Measurements from ENCODE around the gene GRK1.

GRK1 gene

DNA sequence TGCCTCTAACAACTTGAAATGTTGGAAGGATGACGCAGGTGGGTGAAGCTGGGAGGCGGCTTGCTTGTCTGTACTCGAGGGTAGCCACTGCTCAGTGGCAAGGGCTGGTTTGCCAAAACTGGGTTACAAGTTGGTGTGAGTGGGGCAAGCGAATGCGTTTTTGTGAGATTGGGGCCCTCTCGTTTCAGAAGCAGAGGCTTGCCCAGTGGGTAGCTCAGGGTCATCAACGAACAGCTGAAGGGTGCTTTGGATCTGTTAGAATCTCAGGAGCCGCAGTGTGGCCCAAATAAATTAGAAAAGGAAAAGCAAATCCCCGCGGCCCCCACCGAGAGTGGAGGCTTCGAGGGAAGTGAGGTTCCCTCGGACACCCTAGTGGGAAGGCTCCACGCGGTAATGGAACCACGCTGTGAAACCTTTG lies 16.3 kb upstream of the GRK1 start:
- no peak for DNase-seq

DNA sequence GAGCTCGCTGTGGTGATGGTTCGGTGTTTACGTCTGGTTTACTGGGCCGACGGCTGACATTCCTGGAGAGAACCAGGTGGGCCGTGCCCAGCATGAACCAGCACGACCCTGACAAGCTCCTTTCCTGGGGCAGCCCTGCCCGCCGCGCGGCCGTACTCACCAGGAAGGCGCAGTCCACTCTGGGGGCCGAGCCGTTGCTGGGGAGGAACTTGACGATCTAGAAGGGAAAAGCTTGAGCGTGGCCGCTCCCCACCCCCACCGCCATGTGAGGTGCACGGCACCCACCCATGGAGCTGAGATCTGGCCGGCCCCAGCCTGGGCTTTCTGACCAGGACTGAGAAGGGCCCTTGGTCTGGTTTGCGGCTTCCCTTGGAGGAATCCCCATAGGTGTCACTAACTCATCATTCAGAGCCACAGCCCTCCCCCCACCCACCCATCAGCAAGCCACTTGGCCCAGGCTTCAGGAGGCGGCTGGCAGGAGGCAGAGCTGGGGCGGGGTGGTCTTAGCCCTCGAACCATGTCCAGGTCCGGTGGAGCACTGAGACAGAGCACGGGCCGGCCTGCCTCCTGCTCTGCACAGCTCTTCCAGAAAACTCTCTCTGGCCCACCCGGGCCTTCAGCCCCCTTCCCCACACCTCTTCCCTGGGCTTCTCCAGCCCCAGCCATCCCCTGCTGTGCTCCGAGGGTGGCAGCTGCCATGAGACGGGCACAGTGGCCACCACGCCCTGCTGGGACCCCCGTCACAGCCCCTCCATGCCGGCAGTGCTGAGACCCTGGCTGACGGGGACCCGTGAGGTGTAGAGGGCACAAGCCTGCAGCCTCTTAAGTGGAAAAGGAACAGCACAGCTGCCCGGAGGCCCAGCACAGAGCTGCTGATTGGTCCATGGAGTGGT lies 15.3 kb upstream of the GRK1 start:
- no peak for DNase-seq

DNA sequence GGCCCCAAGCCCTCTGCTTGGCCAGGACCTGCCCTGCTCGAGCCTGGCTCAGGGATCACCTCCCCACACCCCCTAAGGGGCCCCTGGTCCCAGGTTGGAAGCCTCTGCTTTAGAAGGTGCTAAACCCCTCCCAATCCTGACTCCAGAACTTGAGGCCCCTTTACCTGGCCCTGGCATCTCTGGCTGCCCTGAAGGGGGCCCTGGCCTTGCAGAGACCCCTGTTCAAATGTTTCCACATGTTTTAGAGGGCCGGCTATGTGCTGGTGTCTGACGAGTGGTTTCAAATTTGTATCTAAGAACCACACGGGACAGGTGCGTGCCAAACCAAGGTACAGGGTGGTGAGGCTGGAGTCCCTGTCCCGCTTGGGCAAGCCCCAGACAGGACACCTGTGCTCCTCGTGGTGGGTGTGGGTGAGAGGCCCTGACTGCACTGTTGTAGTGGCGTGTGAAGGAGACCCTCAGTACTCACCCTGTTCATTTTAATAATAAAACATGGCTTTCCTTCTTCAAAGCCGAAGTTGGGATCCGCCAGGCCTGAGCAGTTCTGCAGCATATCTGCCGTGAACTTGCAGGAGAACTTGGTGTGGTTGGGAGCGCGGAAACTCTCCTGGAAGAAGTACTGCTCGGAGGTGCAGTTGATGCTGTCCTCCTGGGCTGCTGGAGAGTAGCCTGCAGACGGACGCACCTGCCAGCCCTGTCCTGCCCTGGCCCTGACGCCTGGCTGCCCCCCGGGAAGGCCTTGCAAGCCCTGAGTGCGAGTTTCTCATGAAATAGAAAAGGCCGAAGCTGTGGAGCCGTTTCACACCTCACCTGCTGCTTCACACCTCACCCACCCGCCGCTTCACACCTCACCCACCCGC lies 14.4 kb upstream of the GRK1 start:
- no peak for DNase-seq

DNA sequence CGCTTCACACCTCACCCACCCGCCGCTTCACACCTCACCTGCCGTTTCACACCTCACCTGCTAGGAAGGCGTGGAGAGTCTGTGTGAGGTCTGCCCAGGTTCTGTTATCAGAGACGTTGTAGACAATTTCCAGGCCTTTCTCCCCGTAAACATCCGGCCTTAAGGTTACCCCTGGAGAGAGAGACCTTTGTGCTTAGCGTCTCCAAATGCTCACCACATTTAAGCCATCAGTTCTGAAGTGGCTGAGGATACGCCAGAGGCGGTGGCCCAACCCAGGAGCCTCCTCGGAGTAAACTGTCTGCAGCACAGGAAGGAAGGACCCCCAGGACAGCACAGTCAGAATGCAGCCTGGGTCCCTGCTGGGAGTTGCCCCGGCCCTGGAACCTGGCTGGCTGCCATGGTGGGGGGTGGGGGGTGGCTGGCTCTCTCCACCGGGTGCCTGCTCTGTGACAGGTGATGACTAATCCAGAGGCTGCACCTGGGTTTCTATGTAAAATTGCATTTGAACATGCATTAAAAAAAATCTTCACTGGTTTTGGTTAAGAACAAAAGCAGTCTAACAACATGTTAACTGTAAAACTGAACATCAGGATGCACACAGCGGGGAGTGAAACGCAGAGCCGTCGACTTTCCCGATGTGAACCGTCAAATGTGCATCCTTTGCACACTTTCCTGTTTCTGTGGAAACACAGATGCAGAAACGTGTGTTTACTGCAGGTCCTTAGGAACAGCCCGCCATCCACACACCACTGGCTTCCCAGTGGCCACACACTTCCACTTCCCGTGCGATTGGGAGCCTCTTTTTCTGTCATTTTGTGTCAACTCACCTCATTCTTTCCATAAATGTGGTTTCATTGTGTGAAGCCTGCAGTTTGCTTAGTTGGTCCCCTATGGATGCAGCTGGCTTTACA lies 13.5 kb upstream of the GRK1 start:
- DNase-seq: no peak

DNA sequence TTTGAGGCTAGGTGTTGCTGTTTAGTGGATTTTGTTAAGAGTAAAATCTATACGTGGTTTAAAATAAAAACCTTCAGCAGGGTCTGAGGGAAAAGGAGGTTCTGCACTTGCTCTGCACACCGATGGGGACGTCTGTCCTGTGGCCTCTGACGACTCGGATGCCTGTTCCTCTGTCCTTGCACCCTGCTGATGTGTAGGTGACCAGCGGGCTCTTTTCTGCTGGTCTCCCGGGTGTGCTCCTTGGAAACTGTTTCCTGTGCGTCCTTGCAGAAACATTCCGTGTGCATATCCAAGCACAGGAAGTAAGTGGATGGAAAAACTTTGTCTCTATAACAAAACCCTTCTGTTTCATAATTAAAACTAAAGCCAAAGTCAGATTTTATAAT lies 12.9 kb upstream of the GRK1 start:
- no peak for DNase-seq

DNA sequence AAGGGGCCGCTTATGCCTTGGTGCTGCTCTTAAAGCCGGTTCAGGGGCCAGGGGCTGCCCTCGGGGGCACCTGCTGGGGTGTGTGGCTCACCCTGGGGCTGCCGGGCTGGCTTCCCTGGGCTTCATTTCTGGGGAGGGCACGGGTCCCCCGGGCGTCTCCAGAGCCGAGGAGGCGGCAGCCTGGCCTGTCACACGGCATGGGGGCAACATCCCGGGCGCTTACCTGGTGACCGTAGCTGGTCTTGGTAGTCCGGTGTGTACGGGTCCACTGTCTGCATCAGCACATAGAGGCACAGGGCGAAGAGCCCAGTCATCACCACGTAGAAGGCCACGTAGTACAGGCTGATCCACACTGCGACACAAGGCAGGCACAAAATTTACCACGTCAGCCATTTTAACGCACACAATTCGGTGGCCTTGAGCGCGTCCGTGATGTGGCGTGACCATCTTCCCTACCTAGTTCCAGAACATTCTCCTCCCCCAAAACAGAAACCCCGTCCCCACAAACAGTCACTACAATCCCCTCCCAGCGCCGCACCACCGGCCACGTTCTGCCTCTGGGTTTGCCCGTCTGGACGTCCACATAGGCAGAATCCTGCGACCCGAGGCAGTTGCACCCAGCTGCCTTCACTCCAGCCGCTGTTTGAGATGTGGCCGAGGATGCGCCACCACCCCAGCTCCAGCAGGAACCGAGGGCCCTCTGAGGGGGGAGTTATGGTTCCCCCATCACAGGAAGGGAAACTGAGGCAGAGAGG lies 12.3 kb upstream of the GRK1 start:
- no peak for DNase-seq

DNA sequence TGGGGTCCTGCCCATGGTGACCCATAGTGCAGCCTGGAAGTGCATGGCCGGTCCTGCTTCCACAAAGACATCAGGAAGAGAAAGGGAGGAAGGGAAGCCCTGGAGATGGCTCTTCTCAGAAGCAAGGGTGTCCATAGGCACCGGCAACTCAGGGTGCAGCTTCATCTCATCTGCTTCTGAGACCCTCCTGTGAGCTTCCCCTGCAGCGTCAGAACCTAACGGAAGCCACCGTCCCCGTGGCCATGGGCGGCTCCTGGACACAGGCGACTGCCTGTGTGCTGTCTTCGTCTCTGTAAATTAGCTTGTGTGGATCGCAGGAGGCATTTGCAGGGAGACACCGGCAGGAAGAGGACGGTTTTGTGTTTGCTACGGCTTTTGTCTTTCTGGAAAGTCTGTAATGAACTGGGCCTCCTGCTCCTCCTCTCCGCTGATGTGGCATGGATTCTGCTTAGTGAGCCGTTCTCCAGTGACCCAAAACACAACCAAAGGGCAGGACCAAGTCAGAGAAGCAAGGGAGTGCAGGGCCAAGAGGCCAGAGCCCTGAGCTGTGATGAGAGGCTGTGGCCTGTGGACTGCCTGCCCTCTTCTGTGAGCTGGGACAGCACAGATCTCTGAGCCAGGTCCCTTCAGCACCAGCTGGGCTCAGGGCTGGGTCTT lies 11.5 kb upstream of the GRK1 start:
- no peak for DNase-seq

DNA sequence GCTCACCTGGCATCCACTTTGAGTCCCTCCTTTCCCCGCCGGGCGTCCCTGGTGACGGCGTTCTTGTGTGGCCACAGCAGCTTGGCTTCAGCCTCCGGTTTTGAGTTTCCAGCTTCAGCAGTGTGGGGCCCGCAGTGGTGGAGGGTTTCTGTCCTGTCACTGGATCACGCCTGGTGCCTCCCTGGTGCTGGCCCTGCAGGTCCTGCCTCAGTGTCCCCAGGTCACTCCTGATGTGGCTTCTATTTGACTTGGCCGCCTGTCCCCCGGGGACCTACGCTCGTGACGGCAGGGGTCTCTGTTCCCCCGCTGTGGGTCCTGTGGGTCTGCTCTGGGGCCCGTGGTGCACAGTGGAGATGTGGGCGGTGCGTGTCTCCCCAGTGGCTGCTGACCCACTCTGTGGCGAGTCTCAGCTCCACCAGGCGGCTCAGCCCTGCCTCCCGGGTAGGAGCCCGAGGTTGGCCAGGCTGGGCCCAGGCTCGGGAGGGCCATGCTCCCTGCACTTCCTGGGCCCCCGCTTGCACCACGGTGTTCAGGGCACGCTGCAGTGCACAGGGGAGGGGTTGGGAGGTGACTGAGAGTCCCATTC lies 10.9 kb upstream of the GRK1 start:
- no peak for DNase-seq

DNA sequence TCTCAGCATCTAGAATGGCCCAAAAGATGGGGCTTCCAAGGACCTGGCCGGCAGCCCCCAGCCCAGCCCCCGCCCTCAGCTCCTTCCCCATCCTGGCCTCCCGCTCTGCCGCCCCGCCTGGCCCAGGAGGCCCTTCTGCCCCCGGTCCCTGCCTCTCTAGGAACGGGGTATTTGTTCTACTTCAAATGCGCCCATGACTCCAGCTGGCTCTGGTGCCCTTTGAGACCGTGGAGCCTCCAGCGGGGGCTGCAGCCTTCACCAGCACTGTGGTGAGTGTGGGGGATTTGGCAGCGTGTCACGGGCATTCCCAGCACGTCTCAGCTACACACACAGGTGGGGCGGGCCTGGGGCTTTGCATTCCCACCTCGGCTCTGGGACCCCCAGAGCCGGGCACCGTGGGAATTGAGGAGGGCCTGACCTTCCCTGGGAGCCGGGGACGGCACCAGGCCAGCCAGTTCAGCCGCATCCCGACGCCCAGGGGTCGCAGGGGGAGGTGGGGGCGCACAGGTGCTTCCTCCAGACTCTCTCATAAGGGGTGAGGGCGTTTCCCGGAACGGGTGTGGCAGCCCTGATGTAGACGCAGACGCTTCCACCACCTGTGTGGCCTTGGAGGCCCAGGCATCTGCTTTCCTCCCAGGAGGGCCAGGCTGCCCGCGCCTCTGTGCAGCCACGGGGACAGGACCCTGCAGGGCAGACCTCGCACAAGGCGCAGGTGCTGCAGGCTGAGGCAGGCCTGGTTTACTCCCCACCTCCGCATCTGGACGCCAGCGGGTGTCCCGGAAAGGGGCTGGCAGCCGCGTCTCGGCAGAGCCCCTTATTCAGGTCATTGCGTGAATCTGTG lies 10.0 kb upstream of the GRK1 start:
- DNase-seq: no peak

DNA sequence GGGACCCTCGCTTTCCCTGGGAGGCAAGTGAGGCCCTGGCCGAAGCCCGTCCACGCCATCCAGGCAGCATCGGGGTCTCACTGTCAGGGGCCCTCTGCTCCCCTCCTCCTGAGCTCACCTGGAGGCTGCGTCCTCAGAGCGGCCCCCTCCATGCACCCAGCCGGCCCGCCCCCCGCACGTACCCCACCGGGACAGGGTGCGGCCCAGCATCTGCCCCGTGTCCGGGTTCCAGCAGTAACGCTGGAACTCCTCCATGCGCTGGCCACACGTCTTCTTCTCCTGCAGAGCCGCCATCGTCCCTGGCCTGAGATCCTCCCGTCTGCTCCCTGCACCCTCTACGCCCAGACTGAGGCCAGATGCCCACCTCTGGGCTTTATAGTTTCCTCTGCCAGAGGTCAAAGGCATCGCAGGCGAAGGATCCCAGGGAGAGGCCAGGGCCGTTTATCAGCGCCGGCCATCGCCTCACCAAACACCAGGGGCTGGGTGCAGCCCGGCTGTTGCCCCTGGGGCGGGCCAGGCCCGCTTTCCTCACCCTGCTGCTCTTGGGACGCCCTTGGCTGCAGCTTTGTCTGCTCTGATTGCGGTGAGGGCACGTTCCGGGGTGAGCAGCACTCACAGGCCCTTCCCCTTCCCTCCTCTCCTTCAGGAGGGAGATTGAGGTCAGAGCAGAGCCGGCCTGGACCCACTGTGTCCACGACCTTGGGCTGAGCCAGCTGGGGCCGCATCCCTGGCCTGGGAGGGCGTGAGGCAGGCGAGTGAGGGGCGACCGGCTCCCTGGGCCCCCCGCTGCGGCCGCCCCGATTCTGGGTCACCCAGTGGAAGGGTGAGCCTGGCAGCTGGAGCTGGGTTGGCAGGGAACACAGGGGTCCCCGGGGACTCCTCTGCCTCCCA lies 8.9 kb upstream of the GRK1 start, which contains the start of gene ATP4B:
TSS of gene ATP4B (minus strand) at position 348 of the 891 bp plus-strand sequence. CDS start at position 294, 54 bp downstream.
- no peak for DNase-seq

DNA sequence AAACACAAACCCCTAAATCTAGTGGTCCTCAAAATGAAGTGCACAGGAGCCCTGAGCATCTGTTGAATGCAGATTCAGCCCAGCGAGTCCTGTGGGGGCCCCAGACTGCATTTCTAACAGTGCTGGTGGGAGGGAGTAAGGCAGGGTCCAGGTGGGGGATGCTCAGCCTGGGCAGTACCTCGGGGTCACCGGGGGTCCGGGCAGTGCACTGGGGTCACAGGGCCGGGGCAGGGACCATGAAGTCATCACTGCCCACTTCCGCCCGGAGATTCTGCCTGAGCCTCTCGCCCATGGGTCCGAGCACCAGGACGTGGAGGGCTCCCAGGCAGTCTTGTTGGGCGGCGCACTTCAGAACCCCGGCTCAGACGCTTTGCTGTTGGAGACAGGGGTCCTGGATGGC lies 8.2 kb upstream of the GRK1 start:
- DNase-seq: no peak

DNA sequence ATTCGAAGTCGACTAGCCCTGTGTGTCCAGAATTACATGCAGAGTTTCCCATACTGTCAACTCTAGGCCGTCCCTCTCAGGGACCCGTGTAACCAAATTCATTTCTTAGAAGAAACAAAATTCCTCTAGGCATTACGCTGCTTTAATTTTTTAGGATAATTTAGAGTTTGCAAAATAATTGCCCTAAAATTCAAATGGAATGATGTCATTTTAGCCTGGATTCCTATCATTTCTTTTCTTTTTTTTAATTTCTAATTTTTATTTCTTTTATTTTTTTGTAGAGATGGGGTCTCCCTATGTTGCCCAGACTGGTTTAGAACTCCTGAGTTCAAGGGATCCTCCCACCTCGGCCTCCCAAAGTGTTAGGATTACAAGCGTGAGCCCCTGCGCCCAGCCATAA lies 7.7 kb upstream of the GRK1 start:
- no peak for DNase-seq

DNA sequence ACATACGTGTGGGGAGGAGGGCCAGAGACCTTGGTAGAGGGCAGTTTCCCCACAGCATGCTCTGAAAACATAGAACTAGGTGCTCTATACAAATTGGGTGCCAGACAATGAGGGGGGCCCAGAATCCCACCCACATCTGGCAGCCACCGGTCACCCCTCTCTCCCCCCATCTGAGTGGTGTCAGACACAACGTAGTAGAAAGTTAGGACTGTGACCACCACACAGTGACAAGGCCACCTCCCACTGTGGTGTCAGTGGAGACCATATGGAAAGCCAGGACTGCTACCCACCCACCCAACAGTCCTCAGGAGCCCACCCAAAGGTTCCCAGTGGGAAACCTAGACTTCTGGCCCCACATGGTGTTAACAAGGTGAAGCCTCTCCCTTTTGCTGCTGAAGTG lies 7.0 kb upstream of the GRK1 start:
- no peak for DNase-seq

DNA sequence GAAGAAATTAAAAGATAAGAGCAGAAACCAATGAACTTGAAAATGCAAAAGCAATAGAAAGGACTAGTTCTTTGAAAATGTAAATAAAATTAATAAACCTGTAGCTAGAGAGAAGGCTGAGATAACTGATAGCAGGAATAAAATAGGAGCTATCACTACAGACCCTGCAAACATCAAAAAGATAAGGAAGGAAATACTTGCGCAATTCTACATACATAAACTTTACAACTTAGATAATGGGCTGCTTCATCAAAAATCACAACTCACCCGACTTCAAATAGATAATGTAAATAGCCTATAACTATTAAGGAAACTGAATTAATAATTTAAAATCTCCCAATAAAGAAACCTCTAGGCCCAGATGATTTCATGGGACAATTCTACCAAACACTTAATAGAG lies 5.5 kb upstream of the GRK1 start:
- DNase-seq: no peak

DNA sequence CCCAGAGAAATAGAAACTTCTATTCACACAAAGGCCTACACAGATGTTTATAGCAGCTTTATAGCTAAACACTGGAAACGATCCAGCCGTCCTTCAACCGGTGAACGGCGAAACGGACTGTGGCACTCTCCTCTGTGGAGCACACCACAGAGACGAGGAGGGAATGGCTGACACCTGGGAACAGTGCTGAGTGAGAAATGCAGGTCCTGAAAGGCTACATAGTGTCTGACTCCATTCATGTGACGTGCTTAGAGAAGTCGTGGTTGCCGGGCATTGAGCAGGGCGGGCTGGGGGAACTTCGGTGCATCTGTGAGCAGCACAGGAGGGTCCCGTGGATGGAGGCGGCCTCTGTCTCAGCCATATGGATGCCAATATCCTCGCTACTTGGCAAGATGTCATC lies 3.1 kb upstream of the GRK1 start:
- no peak for DNase-seq

DNA sequence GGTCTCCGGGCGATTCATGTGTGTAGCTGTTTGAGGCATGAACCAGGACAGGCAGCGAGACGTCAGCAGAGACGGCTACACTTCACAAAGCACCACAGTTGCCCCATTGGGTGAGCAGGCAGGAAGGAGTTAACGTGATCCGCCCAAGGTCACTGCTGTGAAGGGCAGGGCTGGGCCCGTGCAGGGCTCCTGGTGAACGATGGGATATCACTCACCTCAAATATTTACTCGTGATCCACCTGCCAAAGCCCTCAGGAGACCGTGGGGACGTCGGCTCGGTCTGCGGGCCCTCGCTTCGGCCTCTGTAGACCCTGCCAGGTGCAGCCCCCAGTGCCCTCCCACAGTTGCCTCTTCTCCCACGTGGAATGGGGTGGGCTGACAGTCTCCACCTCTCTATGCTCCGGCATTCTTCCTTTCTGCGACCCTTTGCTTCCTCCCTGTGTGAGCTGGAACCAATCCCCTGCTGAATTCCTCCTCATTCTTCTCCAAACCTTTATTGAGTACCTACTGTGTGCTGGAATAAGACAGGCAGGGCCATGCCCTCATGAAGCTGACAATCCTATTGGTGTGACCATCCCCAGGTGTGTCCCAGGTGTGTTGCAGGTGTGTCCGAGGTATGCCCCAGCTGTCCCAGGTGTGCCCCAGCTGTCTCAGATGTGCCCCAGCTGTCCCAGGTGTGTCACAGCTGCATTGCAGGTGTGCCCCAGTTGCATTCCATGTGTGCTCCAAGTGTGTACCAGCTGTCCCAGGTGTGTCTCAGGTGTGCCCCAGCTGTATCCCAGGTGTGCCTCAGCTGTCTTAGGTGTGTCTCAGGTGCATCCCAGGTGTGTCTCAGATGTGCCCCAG lies 2.0 kb upstream of the GRK1 start:
- DNase-seq: no peak

DNA sequence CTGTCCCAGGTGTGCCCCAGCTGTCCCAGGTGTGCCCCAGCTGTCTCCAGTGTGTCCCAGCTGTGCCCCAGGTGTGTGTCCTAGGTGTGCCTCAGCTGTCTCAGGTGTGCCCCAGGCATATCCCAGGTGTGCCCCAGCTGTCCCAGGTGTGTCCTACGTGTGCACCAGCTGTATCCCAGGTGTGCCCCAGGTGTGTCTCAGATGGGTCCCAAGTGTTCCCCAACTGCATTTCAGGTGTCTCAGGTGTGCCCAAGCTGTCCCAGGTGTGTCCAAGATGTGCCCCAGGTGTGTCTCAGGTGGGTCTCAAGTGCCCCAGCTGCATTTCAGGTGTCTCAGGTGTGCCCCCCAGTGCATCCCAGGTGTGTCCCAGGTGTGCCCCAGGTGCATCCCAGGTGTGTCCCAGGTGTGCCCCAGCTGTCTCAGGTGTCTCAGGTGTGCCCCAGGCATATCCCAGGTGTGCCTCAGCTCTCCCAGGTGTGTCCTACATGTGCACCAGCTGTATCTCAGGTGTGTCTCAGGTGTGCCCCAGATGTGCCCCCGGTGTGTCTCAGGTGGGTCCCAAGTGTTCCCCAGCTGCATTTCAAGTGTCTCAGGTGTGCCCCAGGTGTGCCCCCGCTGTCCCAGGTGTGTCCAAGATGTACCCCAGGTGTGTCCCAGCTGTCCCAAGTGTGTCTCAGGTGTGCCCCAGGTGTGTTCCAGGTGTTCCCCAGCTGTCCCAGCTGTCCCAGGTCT lies 1.3 kb upstream of the GRK1 start:
- no peak for DNase-seq

DNA sequence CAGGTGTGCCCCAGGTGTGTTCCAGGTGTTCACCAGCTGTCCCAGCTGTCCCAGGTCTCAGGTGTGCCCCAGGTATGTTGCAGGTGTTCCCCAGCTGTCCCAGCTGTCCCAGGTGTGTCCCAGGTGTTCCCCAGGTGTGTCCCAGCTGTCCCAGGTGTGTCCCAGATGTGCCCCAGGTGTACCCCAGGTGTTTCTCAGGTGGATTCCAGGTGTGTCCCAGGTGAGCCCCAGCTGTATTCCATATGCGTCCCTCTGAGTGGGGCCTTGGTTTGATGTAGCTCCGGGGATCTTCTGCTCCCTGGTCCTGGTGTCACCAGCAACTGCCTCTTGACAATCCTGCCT lies 719 bp upstream of the GRK1 start:
- DNase-seq: no peak
